HG03108 (cell line): ENCODE data around the gene ARHGEF28.

Source experiments
- ATAC-seq: cut with Tn5 transposase; IDR thresholded peaks from one replicate; pipeline ENCODE4 v1.9.1; 2021; ENCODE audit warnings: moderate library complexity; ENCODE audit not compliant: unreplicated experiment

The ARHGEF28 gene

DNA sequence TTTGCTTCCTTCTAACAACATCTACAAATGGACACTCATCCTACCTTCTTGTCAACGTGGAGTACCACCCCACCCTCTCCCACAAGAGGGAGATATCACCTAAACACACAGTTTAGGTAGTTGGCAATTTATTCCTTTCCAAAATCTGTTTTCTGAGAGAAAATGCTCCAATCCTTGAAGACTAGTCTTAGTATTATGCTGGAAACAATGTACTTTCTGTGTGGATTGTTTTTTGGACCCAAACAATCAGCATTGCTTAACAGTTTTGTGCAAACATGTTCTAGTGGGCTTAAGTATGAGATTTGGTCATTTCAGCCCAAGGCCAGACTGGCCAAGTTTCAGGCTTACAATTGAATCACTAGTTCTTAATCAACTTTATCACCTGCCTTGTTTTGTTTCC lies 359.1 kb downstream of the ARHGEF28 start:
- no peak for ATAC-seq

DNA sequence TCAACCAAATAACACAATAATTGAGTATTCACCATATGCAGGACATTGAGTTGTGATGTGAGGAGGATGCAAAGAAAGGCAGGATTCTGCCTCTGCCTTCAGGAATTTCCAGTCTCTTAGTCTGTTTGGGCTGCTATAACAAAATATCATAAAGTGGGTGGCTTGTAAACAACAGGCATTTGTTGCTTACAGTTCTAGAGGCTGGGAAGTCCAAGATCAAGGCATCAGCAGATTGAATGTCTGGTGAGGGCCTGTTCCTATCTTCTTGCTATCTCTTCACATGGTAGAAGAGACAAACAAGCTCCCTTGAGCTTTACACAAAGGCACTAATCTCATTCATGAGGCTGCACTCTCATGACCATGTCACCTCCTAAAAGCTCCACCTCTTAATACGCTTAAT lies 360.7 kb downstream of the ARHGEF28 start:
- ATAC-seq: no peak

DNA sequence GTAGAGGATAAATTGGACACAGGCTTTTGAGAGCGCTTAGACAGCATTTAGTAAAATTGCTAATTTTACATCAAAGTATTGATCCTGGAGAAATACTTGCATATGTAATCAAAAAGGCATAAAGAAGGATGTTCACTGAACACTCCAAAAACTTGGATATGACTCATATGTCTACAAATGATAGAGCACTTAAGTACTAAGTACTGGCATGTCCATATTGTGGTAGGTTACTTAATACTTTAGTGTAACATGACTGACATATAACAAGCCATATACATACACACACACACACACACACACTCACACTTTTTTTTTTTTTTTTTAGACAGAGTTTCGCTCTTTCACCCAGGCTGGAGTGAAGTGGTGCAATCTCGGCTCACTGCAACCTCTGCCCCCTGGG lies 361.9 kb downstream of the ARHGEF28 start:
- ATAC-seq: no peak

DNA sequence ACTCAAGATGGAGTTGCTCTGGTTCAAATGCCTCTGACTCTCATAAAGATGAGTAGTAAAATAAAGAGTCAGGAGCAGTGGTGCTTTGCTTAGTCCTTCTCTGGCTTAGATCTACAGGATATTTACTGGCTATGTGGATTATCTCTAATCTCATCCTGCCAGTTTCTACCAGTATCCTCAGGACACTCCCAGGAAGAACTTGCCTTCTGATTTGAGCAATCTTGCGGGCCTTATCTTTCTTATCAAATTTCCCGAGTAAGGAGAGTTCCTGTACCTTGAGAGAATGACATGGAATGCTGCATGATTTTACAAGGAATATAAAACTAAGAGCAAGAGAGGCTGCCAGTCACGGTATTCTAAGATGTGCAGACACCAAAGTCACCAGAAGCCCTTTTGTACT lies 364.0 kb downstream of the ARHGEF28 start:
- ATAC-seq: no peak
